Measurements from ENCODE around the gene ERGIC1.

GRCh38 chr5:172835994-172836356, 1.9 kb downstream of the ERGIC1 start:
- no peak for TF ChIP-seq CTCF (IDR thresholded peaks at IDR 0.05)
- TF ChIP-seq POLR2A (IDR thresholded peaks at IDR 0.05), result no peak
- TF ChIP-seq EP300 (IDR thresholded peaks at IDR 0.05), result no peak

Data from tibial nerve (tissue), 4 donors.